Measurements from ENCODE around the gene BPIFA1.

Gene BPIFA1

DNA sequence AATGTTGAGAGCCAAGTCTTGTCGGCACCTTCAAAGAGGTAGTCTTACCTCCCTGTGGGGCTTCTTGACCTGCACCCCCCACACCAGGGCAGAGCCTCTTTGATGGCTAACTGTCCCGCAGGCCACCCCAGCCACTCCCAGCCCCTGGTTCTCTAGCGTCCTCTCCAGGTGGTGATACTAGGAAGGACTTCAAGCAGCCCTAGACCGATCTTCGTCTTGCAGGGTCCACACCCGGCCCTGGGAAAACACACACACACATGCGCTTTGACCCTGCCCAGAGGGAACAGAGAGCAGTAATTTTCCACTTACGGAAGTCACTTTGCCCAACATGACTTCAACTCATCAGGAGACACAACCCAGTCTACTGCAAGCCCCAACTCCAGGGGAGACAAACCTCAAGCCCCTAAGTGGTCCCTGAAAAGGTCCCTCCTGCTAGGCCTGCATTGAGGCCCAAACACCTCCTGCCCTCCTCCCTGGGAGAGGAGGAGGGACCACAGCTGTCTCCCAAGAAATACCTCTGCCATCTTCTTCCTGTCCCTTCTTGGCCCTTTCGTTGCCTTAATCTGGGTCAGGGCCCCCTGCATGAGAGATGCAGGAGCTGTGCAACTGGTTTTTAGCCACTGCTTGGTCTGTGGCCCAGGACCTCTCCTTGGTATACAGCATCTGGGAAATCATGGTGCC lies 44.3 kb downstream of the BPIFA1 start:
- H3K27me3 Mint-ChIP-seq: peaks cover 10% of the 10 kb centered on the region
- H3K9me3 Mint-ChIP-seq (ENCODE audit: low read depth): no peaks in the 10 kb centered on the region
- H3K4me1 Mint-ChIP-seq (ENCODE audit: low read depth): no peaks in the 10 kb centered on the region
- H3K36me3 Mint-ChIP-seq: no peaks in the 10 kb centered on the region
- H3K4me3 Mint-ChIP-seq: no peak overlapping the region
- no peak overlapping the region for H3K27ac Mint-ChIP-seq

- Mint-ChIP-seq H3K27me3 (peaks cover 10% of the 10 kb centered on the region), H3K9me3 (ENCODE audit: low read depth) (no peaks in the 10 kb centered on the region), H3K36me3 (no peaks in the 10 kb centered on the region), H3K4me3 (no peak overlapping the region), H3K27ac (no peak overlapping the region), H3K4me1 (ENCODE audit: low read depth) (no peaks in the 10 kb centered on the region)
These were observed 45.0 kb downstream of the BPIFA1 start for GRCh38 chr20:33280775-33281174.

- Mint-ChIP-seq H3K36me3 (no peaks in the 10 kb centered on the region), H3K4me1 (ENCODE audit: low read depth) (no peaks in the 10 kb centered on the region), H3K9me3 (ENCODE audit: low read depth) (no peaks in the 10 kb centered on the region), H3K4me3 (no peak overlapping the region), H3K27me3 (peaks cover 6% of the 10 kb centered on the region), H3K27ac (no peak overlapping the region)
These were observed 45.9 kb downstream of the BPIFA1 start for GRCh38 chr20:33281550-33282146.

GRCh38 chr20:33282196-33282934 lies 46.6 kb downstream of the BPIFA1 start:
- Mint-ChIP-seq H3K9me3 (ENCODE audit: low read depth) (no peaks in the 10 kb centered on the region), H3K4me3 (no peak overlapping the region), H3K27ac (no peak overlapping the region), H3K4me1 (ENCODE audit: low read depth) (no peaks in the 10 kb centered on the region), H3K36me3 (no peaks in the 10 kb centered on the region), H3K27me3 (peaks cover 6% of the 10 kb centered on the region)

GRCh38 chr20:33282991-33283555 lies 47.3 kb downstream of the BPIFA1 start, which contains the start of gene BPIFB1:
Gene BPIFB1 (plus strand): TSS chr20:33283214. CDS start chr20:33286074, 2,860 bp downstream.
- no peak within 1 kb of the TSS for H3K27ac Mint-ChIP-seq
- peaks cover 6% of the 10 kb centered on the region for H3K27me3 Mint-ChIP-seq
- no peak within 1 kb of the TSS for H3K4me3 Mint-ChIP-seq
- no peaks in the 10 kb centered on the region for H3K9me3 Mint-ChIP-seq (ENCODE audit: low read depth)
- no peaks in the 10 kb centered on the region for H3K36me3 Mint-ChIP-seq
- no peaks in the 10 kb centered on the region for H3K4me1 Mint-ChIP-seq (ENCODE audit: low read depth)

GRCh38 chr20:33284284-33284683 lies 48.5 kb downstream of the BPIFA1 start:
- no peak overlapping the region for H3K27ac Mint-ChIP-seq
- H3K4me3 Mint-ChIP-seq: no peak overlapping the region

DNA sequence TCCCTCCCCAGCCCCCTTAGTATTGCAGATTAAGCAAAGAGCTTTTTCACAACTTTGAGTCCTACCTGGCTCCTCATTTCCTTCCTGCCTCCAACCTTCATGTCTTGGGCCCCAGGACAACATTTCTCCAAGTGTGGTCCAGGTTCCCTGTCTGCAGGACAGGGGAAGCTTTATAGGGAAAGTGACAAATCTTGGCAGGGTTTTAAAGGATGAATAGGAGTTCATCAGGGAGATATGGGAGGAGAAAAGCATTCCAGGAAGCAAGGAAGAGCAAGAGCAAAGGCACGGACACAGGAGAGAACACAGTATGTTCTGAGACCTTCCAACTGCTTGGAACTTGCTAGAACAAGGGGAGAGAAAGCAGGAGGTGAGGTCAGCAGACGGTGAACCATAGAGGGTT lies 49.1 kb downstream of the BPIFA1 start:
- Mint-ChIP-seq H3K27me3 (peaks cover 6% of the 10 kb centered on the region), H3K9me3 (ENCODE audit: low read depth) (no peaks in the 10 kb centered on the region), H3K27ac (no peak overlapping the region), H3K36me3 (no peaks in the 10 kb centered on the region), H3K4me1 (ENCODE audit: low read depth) (no peaks in the 10 kb centered on the region), H3K4me3 (no peak overlapping the region)

More at GRCh38 chr20:33284284-33284683, 48.5 kb downstream of the BPIFA1 start:
- no peaks in the 10 kb centered on the region for H3K4me1 Mint-ChIP-seq (ENCODE audit: low read depth)
- peaks cover 6% of the 10 kb centered on the region for H3K27me3 Mint-ChIP-seq
- H3K9me3 Mint-ChIP-seq (ENCODE audit: low read depth): no peaks in the 10 kb centered on the region
- no peaks in the 10 kb centered on the region for H3K36me3 Mint-ChIP-seq

- Mint-ChIP-seq H3K27ac (no peak overlapping the region), H3K27me3 (peaks cover 6% of the 10 kb centered on the region), H3K9me3 (ENCODE audit: low read depth) (no peaks in the 10 kb centered on the region), H3K4me1 (ENCODE audit: low read depth) (no peaks in the 10 kb centered on the region), H3K4me3 (no peak overlapping the region), H3K36me3 (no peaks in the 10 kb centered on the region)
These were observed 50.2 kb downstream of the BPIFA1 start for GRCh38 chr20:33285861-33286495.

DNA sequence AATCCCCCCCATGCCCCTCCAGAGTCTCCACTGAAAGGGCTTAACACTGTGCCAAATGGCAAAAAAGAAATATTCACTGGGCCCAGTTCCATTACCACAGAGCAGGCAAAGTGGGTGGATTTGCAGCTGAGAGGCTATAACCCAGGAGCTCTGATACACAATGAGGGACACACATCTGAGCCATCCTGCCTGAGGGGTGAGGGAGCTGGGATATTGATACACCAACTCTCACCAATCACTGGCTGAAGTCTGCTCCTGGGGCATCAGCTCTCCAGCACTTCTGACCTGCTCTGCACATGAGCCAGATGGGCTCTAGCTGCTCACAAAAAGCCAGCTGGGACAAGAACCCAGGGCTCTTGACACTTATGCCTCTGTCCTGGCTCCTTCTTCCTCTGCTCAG lies 52.1 kb downstream of the BPIFA1 start:
- Mint-ChIP-seq H3K27me3 (peaks cover 8% of the 10 kb centered on the region), H3K4me1 (ENCODE audit: low read depth) (no peaks in the 10 kb centered on the region), H3K9me3 (ENCODE audit: low read depth) (no peaks in the 10 kb centered on the region), H3K4me3 (no peak overlapping the region), H3K27ac (no peak overlapping the region), H3K36me3 (no peaks in the 10 kb centered on the region)

DNA sequence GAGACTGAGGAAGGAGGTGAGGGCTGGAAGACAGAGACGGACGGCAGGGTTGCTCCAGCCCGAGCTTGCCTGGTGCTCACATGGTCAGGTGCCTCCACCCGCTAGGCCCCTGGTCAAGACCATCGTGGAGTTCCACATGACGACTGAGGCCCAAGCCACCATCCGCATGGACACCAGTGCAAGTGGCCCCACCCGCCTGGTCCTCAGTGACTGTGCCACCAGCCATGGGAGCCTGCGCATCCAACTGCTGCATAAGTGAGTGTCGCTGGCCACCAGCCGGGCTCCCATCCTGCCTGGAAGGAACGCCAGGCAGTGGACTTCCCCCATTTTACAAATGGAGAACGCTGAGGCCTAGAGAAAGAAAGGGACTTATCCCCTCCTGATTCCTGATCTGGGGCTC lies 55.1 kb downstream of the BPIFA1 start:
- no peaks in the 10 kb centered on the region for H3K36me3 Mint-ChIP-seq
- no peak overlapping the region for H3K27ac Mint-ChIP-seq
- H3K27me3 Mint-ChIP-seq: peaks cover 2% of the 10 kb centered on the region
- H3K4me1 Mint-ChIP-seq (ENCODE audit: low read depth): no peaks in the 10 kb centered on the region
- no peaks in the 10 kb centered on the region for H3K9me3 Mint-ChIP-seq (ENCODE audit: low read depth)
- H3K4me3 Mint-ChIP-seq: no peak overlapping the region

DNA sequence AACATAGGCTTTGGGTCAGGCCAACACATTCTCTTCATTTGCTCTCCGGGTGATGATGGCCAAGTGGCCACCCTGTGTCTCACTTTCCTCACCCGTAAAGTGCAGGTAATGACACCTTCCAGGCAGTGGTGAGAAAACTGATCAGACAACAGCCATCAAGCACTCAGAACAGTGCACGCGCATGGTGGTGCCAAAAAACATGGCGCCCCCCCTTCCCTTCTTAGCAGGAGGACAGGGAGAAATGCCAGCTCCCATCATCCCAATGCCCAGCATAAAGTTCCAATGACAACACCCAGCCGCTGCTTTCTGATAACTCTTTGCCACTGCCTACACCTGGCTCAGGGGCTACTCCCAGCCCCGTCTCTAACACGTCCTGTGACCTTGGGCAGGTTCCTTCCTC lies 55.6 kb downstream of the BPIFA1 start:
- Mint-ChIP-seq H3K4me1 (ENCODE audit: low read depth) (no peaks in the 10 kb centered on the region), H3K4me3 (no peak overlapping the region), H3K27ac (no peak overlapping the region), H3K9me3 (ENCODE audit: low read depth) (no peaks in the 10 kb centered on the region), H3K36me3 (no peaks in the 10 kb centered on the region), H3K27me3 (peaks cover 2% of the 10 kb centered on the region)

DNA sequence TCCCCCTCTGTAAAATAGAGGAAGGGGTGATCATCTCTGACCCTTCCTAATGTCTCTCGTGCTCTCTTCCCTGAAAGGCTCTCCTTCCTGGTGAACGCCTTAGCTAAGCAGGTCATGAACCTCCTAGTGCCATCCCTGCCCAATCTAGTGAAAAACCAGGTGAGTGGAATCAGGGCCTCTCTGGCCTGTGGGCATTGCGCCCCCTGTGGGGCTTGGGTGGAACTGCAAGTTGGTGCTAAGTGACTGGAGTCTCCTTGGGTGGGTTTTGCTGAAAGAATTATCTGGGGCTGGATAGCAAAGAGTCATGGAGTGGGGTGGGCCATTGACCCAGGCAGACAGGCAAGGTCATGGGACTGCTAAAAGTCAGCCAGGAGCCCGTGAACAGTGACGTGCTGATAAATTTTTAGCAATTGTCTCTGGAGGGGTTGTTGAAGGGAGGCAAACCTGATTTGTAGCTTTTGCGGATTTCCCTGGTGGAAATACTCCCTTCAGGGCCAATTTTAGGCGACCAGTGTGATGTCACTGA lies 56.1 kb downstream of the BPIFA1 start:
- no peaks in the 10 kb centered on the region for H3K4me1 Mint-ChIP-seq (ENCODE audit: low read depth)
- no peaks in the 10 kb centered on the region for H3K36me3 Mint-ChIP-seq
- no peaks in the 10 kb centered on the region for H3K9me3 Mint-ChIP-seq (ENCODE audit: low read depth)
- no peak overlapping the region for H3K4me3 Mint-ChIP-seq
- H3K27ac Mint-ChIP-seq: no peak overlapping the region
- H3K27me3 Mint-ChIP-seq: peaks cover 2% of the 10 kb centered on the region
